CMK (cell line): ENCODE results near the gene CTXN1.
"Not testable (repeated sequence)": the region's sequence is repeated elsewhere in the genome, so short reads cannot be mapped to it uniquely, and the experiment has no call there.

ENCODE experiments used
- DNase-seq: peaks from one replicate; pipeline ENCODE4 v3.0.0-alpha.2; 2010; ENCODE audit warnings: low read depth

Gene CTXN1

DNA sequence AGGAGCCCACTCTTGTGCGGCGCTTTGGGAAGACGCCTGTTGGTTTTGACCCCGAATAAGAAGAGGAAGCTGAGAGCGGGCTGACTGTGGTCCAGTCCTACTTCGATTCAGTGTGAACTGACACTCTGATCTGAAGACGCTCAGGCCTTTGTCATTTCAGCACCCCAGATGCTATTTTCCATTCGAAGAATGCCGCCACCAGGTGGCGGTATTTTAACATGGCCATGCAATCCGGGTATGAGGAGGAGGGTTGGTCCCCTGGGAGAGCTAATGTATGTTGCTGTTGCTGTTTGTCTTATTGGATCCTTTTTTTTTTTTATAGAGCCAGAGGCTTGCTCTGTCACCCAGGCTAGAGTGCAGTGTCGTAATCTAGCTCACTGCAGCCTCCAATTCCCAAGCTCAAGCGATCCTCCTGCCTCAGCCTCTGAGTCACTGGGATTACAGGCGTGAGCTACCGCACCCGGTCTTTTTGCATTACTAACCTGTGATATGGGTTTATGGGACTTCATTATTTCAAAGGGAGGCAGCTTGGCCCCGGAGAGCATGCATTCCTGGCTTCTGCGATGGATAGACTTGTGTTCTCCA, 18.3 kb upstream of the CTXN1 start:
- peak; percentile 73 for DNase-seq

DNA sequence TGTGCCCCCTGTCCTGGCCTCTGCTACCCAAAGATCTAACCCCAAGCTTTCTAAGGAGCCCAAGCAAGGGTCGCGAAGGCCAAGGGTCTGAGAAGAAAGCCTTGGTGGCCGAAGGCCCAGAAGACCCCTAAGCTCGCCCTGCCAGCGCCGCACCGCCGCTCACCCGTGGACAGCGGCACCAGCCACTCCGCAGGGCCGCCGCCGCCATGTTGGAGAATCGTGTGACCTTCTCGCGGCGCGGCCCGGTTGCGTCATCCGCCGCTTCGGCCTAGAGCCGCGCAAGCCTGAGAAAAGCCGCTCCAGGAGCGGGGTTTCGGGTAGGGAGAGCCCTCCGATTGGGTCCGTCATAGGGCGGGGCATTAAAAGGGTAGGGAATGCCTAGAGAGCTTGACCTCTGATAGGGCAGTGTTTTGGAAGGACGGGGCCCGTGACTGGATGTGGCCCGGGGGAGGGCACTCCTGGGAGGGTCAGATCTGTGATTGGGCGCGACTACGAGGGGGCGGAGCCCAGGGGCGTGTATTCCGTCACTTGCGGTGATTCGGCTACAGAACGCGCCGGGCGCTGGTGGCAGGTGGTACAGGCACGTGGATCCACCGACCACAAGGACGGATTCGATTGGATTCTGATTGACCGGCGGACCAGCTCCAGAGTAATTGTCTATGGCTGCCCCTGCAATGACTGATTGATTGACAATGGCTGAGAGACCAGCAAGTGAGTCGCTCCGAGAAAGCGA, 17.7 kb upstream of the CTXN1 start, which contains the start of gene TIMM44:
TIMM44 (minus strand) TSS at position 223 of the 733 bp plus-strand sequence; CDS start at position 208, 15 bp downstream.
- DNase-seq: peak; percentile 98

DNA sequence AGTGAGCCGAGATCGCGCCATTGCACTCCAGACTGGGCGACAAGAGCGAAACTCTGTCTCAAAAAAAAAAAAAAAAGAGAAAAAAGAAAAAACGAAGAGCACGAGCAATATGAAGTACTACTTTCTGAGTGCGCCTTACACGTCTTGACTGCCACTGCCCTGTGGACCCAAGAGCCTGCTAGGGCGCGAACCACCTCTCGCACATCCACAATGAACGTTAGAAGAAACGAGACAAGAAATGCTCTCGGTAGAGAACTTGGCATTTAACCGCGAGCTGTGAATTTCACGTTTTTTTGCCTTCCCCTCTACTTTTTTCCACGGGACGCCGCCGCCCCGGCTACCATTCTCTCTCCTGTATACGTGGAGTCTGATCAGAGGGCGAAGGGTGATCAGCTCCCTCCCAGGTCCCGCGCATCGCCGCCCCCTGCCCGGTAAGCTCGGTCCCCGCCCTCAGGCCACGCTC, 17.1 kb upstream of the CTXN1 start:
- DNase-seq: no peak

DNA sequence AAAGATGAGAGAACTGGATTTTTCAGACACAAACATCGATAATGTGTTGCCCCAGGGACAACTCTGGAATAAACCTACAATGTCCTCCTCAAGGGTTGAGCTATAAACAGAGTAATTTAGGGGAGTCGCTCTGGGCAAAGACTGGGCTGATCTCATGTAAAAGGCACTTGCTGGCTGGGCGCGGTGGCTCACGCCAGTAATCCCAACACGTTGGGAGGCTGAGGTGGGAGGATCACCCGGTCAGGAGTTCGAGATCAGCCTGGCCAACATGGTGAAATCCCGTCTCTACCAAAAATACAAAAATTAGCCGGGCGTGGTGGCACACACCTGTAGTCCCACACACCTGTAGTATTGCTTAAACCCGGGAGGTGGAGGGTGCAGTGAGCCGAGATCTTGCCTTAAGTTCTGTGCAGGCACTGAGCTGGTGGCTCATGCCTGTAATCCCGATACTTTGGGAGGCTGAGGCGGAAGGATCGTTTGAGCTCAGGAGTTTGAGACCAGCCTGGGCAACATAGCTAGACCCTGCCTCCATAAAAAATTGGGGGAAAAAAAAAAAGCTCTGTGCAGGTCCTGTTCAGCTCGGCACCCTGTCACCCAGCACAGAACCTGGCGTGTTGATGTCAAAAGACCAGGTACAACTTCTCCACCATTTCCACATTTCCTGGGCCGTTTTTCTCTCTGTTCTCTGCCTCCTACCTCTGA, 16.1 kb upstream of the CTXN1 start:
- no peak for DNase-seq

DNA sequence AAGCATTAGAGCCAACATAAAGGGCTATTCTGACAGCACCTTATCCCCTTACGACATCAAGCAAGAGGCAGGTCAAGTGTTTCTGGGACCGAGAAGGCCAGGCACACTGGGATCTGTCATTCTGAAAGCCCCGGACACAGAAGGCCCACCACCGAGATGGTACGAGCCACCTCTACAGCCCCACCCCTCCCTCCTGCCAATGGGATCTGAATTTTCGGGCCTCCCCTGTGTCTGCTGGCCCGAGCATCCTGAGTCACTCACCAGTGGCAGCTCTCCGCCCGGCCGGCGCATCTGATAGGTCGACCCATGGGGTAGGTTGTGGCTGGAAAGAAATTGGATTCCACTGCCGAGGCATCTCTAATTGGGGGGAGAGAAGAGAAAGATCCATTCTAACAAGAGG, 14.9 kb upstream of the CTXN1 start:
- DNase-seq: no peak

DNA sequence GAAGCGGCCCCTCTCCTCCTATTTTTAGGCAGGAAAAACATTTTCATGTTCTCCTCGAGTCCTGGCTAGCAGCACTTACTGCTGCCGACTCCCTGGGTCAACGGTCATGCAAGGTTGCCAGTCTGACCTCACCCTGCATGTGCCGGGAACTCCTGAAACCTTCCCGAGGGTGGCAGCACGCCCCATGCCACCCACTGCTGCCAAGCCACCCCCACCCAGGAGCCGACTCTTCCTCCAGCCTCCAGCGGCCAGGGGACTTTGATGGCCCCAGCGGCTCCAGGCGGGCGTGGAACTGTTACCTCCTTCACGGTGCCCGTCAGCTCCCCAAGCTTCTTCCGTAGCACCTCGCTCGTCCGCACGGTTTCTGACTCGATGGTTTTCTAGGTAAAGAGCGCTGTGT, 8.8 kb upstream of the CTXN1 start:
- no peak for DNase-seq

DNA sequence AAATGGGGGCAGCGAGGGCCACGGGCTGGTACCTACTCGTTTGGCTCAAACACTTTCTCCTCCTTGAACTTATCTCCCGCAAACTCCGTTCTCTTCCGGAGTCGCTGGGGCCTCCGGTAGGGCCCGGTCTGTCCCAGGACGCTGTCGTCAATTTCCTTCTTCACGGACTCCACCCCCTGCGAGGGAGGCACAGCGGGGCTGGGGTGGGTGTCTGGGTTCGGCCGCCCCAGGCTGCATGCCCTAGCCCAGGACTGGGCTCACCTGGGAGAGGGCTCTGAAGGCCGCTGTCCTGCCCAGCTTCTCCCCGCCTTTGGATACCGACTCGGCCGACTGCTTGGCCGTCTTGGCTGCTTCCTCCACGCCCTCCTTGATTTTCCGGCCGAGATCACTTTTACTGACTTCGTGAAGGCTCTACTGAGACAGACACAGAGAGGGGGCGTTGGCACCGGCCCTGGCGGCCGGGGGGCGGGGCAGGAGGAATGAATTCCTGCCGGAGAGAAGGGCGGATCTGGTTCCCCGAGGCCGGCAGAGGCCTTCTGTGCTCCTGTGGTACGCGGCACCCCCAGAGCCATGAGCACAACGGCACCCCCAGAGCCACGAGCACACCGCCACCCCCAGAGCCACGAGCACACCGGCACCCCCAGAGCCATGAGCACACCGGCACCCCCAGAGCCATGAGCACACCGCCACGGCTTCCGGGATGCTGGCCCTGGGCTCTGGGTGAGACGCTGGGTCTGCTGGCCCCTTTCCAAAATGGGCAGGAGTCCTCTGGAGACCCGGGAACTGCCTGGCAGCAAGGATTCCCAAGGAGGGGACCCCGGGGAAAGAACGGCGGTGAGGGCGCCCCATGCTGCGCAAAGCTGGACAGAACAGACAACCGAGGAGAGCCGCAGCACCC, 8.1 kb upstream of the CTXN1 start:
- DNase-seq: no peak

DNA sequence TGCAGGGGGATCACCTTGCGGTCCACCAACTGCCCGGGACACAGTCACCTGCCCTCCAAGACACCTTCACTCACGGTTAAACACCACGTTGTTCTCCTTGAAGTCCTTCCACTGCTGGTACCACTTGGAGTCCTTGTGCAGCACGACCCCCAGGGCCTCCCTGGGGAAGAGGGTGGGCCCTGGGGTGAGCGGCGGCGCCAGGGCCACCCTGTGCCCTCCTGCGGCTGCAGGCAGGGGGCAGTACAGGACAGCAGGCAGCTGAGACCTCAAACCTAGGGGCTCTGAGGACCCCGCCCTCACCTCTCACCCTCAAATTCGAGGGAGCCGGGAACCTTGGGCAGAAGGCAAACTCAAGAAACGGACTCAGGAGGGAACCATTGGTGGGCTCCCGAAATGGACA, 7.5 kb upstream of the CTXN1 start:
- no peak for DNase-seq

DNA sequence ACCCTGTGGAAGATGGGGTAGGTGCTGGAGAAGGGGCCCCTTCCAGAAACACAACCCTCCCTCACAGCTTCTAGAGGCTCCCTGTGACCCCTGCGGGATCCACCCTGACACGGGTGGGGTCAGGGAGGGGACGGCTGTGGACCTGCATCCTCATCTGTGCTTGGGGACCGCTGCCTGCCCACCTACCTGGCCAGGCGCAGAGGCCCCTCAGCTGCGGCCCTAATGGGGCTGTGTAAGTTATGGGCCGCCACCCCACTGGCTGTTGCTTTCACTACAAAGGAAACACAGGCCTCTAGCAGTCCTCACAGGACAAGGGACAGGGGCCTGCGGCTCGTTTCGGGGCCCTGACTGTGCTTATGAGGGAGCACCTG, 7.0 kb upstream of the CTXN1 start:
- DNase-seq: no peak

DNA sequence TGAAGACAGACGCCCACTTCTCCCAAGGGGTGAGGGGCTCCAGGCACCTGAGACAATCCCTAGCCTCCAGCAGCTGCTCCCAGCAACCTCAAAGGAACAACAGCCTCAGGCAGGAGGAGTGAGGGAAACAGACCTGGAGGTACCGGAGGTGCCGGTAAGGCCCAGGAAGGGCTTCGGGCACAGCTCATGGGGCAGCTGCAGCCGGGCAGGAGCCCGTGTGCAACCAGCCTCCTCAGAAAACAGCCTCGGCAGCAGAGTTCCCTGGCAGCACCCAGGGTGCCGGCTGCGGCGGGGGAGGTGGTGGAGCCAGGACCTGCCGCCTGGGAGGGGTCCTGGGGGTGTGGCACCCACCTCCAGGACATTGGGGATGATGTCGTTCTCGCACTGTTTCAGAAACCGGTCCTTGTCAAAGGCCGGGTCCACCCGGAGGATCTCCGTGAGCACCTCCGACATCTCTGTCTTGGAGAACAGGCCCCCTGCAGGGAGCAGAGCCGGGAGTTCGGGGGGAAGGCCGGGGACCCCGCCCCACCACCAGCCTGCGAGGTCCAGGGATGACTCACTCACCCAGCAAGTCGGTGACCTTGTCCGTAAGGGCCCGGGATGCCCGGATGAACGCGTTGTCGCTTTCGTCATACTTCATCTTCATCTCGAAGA, 6.5 kb upstream of the CTXN1 start:
- no peak for DNase-seq

DNA sequence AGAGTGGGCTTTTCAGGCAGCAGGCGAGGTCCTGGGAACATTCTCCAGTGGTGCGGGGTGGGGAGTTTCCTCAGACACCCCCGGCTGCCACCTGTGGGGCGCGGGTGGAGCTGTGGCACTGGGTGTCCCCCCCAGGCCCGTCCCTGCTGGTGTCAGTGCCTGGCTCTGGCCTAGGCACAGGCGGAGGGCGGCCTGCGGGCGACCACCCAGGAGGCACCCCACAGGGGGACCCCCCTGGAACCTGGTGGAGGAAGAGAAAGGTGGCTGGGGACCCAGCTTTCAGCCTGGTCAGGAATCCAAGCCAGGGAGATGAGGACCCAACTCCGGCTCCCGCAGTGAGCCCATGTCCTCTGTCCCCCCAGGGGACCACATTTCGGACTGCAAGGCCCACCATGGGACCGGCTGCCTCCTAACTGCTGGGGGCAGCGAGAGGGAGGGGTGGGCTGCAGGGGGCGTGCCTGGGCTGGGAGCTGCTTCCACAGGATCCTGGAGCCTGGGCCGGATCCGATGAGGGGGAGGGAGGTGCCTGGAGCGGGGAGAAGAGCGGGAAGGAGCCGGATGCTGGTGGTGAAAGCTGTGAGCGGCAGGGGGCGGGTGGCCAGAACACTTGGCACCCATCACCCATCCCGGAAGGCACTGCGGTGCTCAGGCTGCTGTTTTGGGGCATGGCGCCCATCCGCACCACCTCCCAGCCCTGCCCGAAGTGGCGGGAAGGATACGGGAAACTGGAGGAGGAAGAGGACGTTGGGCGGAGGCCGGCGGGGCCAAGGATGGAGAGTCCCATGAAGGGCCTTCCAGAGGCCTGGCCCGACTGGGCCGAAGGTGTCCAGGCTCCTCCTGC, 5.5 kb upstream of the CTXN1 start:
- no peak for DNase-seq

DNA sequence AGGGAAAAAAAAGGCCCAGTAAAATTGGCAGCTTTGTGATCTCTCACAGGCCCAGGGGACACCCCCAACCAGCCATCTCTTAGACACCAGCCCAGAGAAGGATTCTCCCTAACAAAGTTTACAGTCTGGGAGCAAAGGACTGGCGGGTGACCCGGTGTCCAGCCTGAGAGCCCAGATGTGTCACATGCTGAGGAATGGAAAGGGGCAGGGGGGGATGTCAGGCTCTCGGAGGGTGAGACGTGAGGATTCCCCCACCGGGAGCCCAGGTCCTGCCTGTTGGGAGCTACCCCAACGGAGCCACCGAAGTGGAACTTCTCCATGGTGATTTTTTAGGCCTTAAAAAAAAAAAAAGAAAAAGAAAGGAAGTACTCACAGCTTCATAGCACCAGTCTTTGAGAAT, 4.8 kb upstream of the CTXN1 start:
- DNase-seq: no peak

DNA sequence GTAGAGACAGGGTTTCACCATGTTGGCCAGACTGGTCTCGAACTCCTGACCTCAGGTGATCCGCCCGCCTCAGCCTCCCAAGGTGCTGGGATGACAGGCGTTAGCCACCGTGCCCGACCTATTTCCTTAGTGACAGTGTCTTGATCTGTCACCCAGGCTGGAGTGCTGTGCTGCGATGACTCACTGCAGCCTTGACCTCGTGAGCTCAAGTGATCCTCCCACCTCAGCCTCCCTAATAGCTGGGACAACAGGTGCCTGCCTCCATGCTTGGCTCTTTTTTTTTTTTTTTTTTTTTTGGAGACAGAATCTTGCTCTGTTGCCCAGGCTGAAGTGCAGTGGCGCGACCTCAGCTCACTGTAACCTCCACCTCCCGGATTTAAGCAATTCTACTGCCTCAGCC, 4.1 kb upstream of the CTXN1 start:
- not testable (repeated sequence) for DNase-seq

DNA sequence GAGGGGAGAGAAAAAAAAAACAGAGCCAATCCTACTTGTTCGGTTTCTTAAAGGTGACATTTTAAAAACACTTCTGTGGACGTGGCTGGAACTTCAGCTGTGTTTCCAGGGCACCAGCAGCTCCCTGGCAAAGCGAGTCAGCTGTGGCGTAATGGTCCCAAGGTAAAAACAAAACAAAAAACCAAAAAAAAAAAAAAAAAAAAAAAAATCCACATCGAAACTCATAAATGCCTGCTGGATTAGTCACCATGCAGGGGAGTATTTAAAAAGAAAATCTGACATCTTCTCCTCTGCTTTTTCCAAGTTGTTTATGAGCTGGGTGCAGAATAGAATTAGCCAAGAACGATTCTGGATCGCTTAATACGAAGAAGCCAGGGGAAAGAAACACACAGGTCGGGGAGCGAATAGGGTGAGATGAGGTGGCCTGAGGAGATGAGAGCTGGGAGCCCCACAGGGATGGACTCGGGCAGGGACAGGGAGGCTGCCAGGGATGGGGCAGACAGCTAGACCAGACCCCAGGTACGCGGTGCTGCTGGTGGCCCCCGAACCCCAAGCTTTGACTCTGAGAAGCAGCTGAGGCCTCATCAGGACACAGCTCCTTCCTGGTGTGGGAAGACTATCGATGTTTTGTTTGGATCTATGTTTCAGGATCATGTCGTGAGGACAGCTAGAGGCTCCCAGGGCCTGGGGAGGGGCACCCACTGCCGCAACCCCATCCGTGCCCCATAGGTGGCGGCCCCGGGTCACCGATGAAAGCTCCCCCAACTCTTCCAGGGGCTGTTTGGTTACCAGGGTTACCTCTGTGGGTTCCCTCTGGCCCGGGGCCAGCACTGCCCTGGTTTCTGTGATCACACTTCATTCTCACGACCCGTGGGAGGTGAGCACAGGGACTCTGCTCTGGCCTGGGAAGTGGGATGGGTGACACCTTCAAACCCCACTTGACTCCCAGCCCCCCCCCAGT, 3.1 kb upstream of the CTXN1 start:
- DNase-seq: no peak

DNA sequence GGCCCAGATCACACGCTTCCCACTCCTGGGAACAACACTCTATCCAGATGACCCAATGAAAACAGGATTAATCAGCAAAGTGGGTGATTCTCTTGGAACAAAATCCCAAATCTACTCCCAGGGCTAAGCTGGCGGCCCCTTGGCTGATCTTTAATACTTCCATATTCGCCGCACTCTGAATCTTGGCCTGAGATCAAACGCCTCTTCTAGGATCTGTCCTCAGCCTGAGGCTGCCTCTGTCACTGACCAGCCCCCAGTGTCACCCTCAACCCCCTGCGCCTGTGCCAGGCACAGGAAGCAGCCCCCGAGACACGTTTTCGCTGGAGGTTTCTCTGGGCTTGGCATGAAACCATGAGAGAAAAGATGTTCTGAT, 2.4 kb upstream of the CTXN1 start:
- no peak for DNase-seq

DNA sequence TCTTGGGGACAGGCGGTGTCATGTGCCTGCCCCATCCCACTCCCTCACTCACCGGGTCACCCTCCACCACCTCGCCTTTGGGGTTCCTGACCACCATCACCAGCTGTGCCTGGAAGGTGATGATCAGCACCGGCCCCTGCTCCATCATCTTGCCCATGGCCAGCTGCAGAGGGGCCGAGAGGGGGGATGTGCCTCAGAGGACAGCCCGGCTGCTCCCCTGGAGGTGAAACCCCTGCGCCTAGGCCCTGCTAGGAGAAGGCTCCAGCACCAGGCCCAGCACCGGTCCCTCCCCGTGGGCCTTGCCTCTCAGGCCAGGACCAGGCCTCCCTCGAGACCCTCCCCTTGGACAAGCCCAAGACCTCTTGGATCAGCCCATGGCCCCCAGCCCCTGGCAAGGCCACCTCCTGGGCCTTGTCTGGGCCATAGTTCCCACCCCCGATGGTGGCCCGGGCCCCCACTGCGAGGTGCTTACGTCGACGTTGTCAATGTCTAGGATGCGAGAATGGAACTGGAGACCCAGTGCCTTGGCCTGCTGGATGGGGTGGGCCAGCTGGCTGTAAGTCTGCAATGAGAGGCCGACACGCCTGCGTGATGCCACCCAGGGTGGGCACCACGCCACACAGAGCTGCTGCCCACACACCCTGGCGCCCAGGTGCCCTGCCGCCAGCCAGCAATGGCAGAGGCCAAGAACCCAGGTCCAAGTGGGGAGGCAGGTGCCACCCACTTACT, 1.8 kb upstream of the CTXN1 start:
- DNase-seq: no peak

DNA sequence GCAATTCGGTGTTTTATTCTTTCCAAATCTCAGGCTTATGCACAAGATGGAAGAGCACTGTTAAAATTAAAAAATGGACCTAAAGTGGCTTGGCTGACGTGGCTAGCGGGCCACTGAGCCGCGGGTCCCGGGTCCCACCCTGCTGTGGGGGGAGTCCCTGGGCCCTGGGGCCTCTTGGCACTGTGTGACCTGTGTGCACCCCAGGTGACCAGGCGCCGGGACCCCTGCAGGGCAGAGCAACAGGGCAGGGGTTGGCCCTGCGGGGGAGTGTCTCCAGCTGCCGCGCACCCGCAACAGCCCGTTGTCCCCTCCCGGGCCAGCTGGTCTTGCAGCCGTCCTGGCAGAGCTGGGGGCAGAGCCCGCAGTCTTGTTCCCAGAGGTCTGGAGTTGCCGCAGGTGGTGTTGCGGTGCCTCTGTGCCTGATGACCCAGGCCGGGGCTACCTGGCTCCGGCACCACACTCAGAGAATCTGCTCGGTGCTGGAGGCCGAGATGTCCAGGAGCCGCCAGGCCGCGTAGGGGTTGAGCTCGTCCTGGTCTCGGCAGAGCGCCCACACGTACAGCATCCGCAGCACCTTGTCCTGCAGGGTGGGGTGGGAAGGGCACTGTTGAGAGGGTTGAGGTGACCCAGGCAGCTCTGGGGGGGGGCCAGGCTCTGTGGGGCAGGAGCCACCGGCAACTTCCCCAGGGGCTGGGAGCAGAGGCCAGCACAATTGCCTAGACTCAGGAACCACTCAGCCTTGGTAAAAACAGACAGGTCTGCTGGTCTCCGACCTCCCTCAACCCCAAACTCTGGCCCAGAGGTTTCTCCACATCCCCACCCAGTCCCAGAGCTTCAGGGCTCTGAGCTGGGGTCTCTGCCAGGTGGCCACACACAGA, 1.0 kb upstream of the CTXN1 start:
- DNase-seq: no peak
